ENCODE data around the gene UGT2B7. TPM values are rescaled to one million over a fixed set of nuclear protein-coding genes. Genes with fewer than 3 reads are reported as not detected.

UGT2B7 gene
- total and polyA plus RNA-seq, 8 donors, result 0.47 to 46.5 (median 19.8) TPM

DNA sequence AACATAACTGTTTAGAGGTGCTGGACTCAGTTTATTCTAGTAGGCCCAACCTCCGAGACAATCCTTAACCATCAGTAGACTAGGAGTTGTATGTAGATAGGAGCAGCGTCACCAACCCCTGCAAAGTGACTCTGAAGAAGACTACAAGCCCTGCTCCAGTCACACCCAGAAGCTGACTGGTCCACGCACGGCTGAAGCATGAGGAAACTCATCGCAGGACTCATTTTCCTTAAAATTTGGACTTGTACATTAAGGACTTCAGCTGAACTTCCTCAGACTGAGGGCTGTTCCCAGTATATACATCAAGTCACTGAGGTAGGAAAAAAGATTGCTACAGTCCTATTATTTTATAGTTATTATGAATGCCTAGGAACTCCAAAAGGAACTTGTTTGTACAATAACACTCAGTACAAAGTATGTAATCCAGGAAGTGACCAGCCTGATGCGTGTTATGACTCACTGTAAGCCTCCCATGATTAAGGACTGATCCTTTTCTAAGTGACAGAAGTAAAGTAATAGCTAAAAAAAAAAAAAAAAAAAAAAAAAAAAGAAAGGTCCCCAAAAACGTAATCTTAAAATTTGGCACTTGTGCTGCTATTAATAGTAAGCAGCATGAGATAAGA is 41.6 kb upstream of the UGT2B7 start:
- H3K27ac ChIP-seq, result peak overlapping the region in 1 of 2 donors; percentile 39
- intact Hi-C loops (cut with DNase I), result no loop called here
- no peaks in the 10 kb centered on the region for H3K9me3 ChIP-seq
- ATAC-seq (peak; percentile 70), DNase-seq (no peak)
- H3K36me3 ChIP-seq, result no peaks in the 10 kb centered on the region
- H3K27me3 ChIP-seq, result no peaks in the 10 kb centered on the region
- no peak overlapping the region for H3K4me3 ChIP-seq
- TF ChIP-seq, protein P1, sequence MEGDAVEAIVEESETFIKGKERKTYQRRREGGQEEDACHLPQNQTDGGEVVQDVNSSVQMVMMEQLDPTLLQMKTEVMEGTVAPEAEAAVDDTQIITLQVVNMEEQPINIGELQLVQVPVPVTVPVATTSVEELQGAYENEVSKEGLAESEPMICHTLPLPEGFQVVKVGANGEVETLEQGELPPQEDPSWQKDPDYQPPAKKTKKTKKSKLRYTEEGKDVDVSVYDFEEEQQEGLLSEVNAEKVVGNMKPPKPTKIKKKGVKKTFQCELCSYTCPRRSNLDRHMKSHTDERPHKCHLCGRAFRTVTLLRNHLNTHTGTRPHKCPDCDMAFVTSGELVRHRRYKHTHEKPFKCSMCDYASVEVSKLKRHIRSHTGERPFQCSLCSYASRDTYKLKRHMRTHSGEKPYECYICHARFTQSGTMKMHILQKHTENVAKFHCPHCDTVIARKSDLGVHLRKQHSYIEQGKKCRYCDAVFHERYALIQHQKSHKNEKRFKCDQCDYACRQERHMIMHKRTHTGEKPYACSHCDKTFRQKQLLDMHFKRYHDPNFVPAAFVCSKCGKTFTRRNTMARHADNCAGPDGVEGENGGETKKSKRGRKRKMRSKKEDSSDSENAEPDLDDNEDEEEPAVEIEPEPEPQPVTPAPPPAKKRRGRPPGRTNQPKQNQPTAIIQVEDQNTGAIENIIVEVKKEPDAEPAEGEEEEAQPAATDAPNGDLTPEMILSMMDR (IDR thresholded peaks at IDR 0.05), result no peak
- H3K4me1 ChIP-seq, result no peaks in the 10 kb centered on the region

DNA sequence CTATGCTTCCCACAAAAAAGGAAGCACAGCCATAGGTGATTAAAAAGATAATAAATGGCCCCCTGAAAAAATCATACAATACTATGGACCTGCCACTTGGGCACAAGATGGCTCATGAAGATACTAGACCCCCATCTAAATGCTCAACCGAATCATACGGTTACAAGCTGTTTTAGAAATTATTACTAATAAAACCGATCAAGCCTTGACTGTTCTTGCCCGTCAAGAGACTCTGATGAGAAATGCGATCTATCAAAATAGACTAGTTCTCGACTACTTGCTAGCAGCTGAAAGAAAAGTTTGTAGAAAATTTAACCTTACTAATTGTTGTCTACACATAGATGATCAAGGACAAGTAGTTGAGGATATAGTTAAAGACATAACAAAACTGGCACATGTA is 40.1 kb upstream of the UGT2B7 start:
- DNase-seq, result no peak
- TF ChIP-seq, protein P1 (IDR thresholded peaks at IDR 0.05), result no peak
- H3K36me3 ChIP-seq, result no peaks in the 10 kb centered on the region
- H3K27me3 ChIP-seq, result no peaks in the 10 kb centered on the region
- no peak for ATAC-seq
- H3K9me3 ChIP-seq, result no peaks in the 10 kb centered on the region
- intact Hi-C loops (cut with DNase I), result no loop called here
- H3K27ac ChIP-seq, result no peak overlapping the region
- H3K4me3 ChIP-seq, result no peak overlapping the region
- H3K4me1 ChIP-seq, result no peaks in the 10 kb centered on the region

- no peaks in the 10 kb centered on the region for H3K27me3 ChIP-seq
- ATAC-seq, result no peak
- H3K4me1 ChIP-seq, result no peaks in the 10 kb centered on the region
- no peaks in the 10 kb centered on the region for H3K36me3 ChIP-seq
- no peak overlapping the region for H3K27ac ChIP-seq
- intact Hi-C loops (cut with DNase I), result no loop called here
- no peaks in the 10 kb centered on the region for H3K9me3 ChIP-seq
- H3K4me3 ChIP-seq, result no peak overlapping the region
- TF ChIP-seq, protein P1 (IDR thresholded peaks at IDR 0.05), result no peak
- DNase-seq, result no peak
These were observed 39.2 kb upstream of the UGT2B7 start for GRCh38 chr4:69056921-69057550.

DNA sequence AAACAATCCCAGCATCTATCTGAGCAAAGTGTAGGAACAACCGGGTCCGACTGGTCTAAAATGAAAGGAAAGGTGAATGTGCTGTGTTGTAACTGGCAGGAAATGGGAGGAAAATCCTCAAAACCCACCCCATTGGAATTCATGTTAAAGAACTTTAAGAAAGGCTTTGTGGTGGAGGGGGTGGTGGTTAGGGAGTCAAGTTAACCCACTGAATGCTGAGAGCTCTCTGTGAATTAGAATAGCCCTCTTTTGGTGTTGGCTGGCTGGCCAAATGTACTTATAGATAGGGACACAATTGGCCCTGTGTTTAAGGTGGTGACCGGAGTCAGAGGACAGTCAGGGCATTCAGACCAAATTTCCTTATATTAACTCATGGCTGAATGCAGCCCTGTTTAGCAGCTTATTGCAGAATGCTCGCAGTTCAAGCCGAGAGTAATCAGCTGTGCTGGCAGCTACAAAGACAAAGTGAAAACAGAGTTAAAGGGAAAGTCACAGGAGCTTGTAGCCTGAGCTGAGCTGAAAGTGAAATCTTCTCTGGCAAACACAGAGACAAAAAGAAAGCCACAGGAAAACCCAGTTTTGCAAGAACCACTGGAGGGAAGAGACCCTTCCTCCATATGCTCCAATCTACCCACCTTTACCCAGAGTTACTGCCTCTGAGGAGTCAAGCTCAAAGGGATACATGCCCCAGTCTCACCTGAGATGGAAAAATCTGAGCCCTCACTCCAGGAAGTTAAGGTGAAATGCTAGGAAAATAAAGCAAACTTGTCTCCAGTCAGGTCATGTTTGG is 38.5 kb upstream of the UGT2B7 start:
- ATAC-seq (peak; percentile 63), DNase-seq (no peak)
- TF ChIP-seq, protein P1 (IDR thresholded peaks at IDR 0.05), result no peak
- H3K9me3 ChIP-seq, result no peaks in the 10 kb centered on the region
- H3K36me3 ChIP-seq, result no peaks in the 10 kb centered on the region
- no peaks in the 10 kb centered on the region for H3K4me1 ChIP-seq
- peak overlapping the region in 1 of 2 donors; percentile 30 for H3K27ac ChIP-seq
- no peak overlapping the region for H3K4me3 ChIP-seq
- no peaks in the 10 kb centered on the region for H3K27me3 ChIP-seq
- intact Hi-C loops (cut with DNase I), result no loop called here

DNA sequence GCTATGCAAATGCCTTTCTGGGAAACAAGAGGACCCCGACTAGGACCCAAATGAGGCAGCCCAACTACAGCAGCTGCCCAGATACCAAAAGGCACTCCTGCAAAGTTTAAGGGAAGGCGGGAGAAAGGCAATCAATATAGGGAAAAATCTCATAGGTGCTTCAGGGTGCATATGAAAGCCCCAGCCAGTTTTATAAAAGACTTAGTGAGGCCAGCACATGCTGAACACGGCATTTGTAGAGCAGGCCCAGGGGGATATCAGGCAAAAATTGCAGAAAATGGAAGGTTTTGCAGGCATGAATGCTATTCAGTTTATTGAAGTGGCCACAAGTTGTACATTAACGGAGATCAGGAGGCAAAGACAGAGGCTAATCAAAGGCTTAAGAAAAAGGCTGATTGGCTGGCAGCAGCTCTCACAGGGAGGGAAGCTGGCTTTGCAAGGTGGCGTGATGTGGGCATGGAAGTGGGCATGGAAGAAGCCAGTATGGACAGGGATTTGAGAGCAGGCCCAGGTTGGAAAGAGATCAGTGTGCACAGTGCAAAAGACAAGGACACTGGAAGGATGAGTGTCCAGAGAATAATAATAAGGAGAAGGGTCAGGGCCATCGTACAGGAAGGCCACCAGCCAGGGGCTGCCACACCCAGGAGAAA is 37.7 kb upstream of the UGT2B7 start:
- H3K9me3 ChIP-seq, result no peaks in the 10 kb centered on the region
- TF ChIP-seq, protein P1 (IDR thresholded peaks at IDR 0.05), result no peak
- no peak for ATAC-seq
- no peaks in the 10 kb centered on the region for H3K4me1 ChIP-seq
- H3K36me3 ChIP-seq, result no peaks in the 10 kb centered on the region
- H3K27me3 ChIP-seq, result no peaks in the 10 kb centered on the region
- intact Hi-C loops (cut with DNase I), result no loop called here
- no peak overlapping the region for H3K4me3 ChIP-seq
- DNase-seq, result no peak
- no peak overlapping the region for H3K27ac ChIP-seq

Data from left lung (tissue), 10 donors.